Spleen (tissue), 11 donors: ENCODE measurements around the gene RNF166. TPM values are rescaled to one million over a fixed set of nuclear protein-coding genes. Genes with fewer than 3 reads are reported as not detected.

Experiments used
- DNase-seq: peaks from one replicate; pipeline ENCODE4 v3.0.0-alpha.2; 2020
- H3K27ac ChIP-seq, 8 donors: fragments of 200-600 bp; sonication (generic) in 7 of 8; 1 replicate in 4 of 8; 2 replicates in 4 of 8; pipeline versions ENCODE4 v1.5.0 to v1.8.0; 2016 to 2021; ENCODE audit warnings: inconsistent platforms in 4 of 8, mild to moderate bottlenecking in 4 of 8, moderate library complexity in 1 of 8
- H3K27me3 ChIP-seq, 7 donors: fragments of 200-600 bp; sonication (generic) in 6 of 7; replicated peaks in 1 of 7; 1 replicate in 4 of 7; 2 replicates in 3 of 7; pipeline versions ENCODE4 v1.5.0 to v1.8.0; 2016 to 2021; ENCODE audit warnings: inconsistent platforms in 3 of 7, mild to moderate bottlenecking in 1 of 7
- H3K36me3 ChIP-seq, 6 donors: fragments of 200-600 bp; sonication (generic) in 5 of 6; 1 replicate in 4 of 6; 2 replicates in 2 of 6; pipeline versions ENCODE4 v1.5.0 to v1.8.0; 2016 to 2021; ENCODE audit warnings: inconsistent platforms in 2 of 6
- H3K4me1 ChIP-seq, 6 donors: fragments of 200-600 bp; sonication (generic) in 5 of 6; 1 replicate in 3 of 6; 2 replicates in 3 of 6; pipeline versions ENCODE4 v1.5.0 to v1.8.0; 2016 to 2021; ENCODE audit warnings: inconsistent platforms in 3 of 6
- H3K4me3 ChIP-seq, 8 donors: fragments of 200-600 bp; sonication (generic) in 7 of 8; 1 replicate in 4 of 8; 2 replicates in 4 of 8; pipeline versions ENCODE4 v1.5.0 to v1.8.0; 2016 to 2021; ENCODE audit warnings: inconsistent platforms in 4 of 8, mild to moderate bottlenecking in 4 of 8, moderate library complexity in 2 of 8
- H3K9me3 ChIP-seq, 8 donors: fragments of 200-600 bp; sonication (generic) in 7 of 8; 1 replicate in 4 of 8; 2 replicates in 4 of 8; pipeline versions ENCODE4 v1.5.0 to v1.8.0; 2016 to 2021; ENCODE audit warnings: inconsistent platforms in 4 of 8
- CTCF ChIP-seq, 11 experiments: fragments of 200-600 bp in 7 of 11; fragments of 450-650 bp in 4 of 11; sonication (generic) in 4 of 11; IDR thresholded peaks in 8 of 11; conservative IDR thresholded peaks in 3 of 11; 1 replicate in 7 of 11; 2 replicates in 4 of 11; pipeline versions ENCODE4 v1.4.0 to v1.8.0; 2016 to 2021; ENCODE audit warnings: antibody characterized with exemption in 11 of 11, inconsistent platforms in 4 of 11, mild to moderate bottlenecking in 1 of 11
- POLR2A ChIP-seq, 3 donors: fragments of 450-650 bp; IDR thresholded peaks; one replicate each; pipeline ENCODE4 v1.5.1; 2017; ENCODE audit warnings: antibody characterized with exemption in 3 of 3, mild to moderate bottlenecking in 1 of 3
- POLR2AphosphoS5 ChIP-seq, 3 donors: sonication (generic); formaldehyde crosslinking; IDR thresholded peaks; one replicate each; pipeline ENCODE4 v1.5.1; 2017; ENCODE audit warnings: antibody characterized with exemption in 3 of 3
- WGBS, 5 donors: extraction: QIAGEN DNeasy Blood & Tissue Kit in 3 of 5; methylation state at CpG; one replicate each; pipeline versions ENCODE4 v1.1.5 to v1.1.7; 2013 to 2018; 5-methylcytosine and 5-hydroxymethylcytosine counted together
- intact Hi-C: fragments of 100-400 bp; cut with DNase I; formaldehyde crosslinking; loops from one replicate; pipeline ENCODE4 v1.15.0; 2023; ENCODE audit warnings: low total_unique reads
- polyA plus RNA-seq, 3 donors: library from polyadenylated mRNA; stranded (reverse); fragments of 200-250 nt; gene quantifications; one replicate each; pipeline ENCODE4 v1.2.1, GENCODE V29; 2013
- total RNA-seq, 7 donors: library from RNA; depleted of rRNA in 3 of 7; stranded (reverse); fragments of >200 nt in 3 of 7; fragmentation: NEBNext Ultra II Directional in 4 of 7; extraction: Animal tissue kit (Norgen Biotek cat#: 25700) in 4 of 7; gene quantifications; one replicate each; pipeline versions ENCODE4 v1.1.0 to v1.2.1, GENCODE V29; 2016 to 2021
- donor health status: healthy with polysubstance abuse.
- donor health status: DM: no; HTN: no; CAD: no; lungs with moderate emphysema.
- donor health status: DM: no; HTN: no; CAD: no.
- donor health status: Bipolar disorder and iron deficiency.
- donor health status: healthy.
- donor health status: DM: no; HTN: no; CAD: no.
- donor health status: DM: yes; HTN: yes; CAD: no.

The RNF166 gene
- total and polyA plus RNA-seq, 10 donors: 55.7 to 135 (median 98.8) TPM

- intact Hi-C loops: no loop called here
- H3K36me3 ChIP-seq: peaks cover 3 to 86% (median 79%) of the 10 kb centered on the region in 6 donors
- H3K27ac ChIP-seq: no peak overlapping the region
- no peak overlapping the region for H3K4me3 ChIP-seq
- peaks cover 0 to under 1% (median 0%) of the 10 kb centered on the region in 6 donors for H3K4me1 ChIP-seq
- 88 to 95% (median 94%) methylated on average over 3 to 15 of the region's 15 CpGs for WGBS, 5 donors
- H3K27me3 ChIP-seq: no peaks in the 10 kb centered on the region
- DNase-seq: no peak
- no peaks in the 10 kb centered on the region for H3K9me3 ChIP-seq
- TF ChIP-seq POLR2AphosphoS5 (IDR thresholded peaks at IDR 0.05) (no peak), POLR2A (IDR thresholded peaks at IDR 0.05) (no peak), CTCF (IDR thresholded peaks at IDR 0.05 in 8 of 11, conservative IDR thresholded peaks at IDR 0.05 in 3 of 11) (no peak)
Observed at GRCh38 chr16:88716201-88716600, 10.0 kb upstream of the RNF166 start.

- intact Hi-C loops: no loop called here
- no peak for DNase-seq
- H3K27ac ChIP-seq: no peak overlapping the region
- H3K4me3 ChIP-seq: no peak overlapping the region
- H3K27me3 ChIP-seq: no peaks in the 10 kb centered on the region
- TF ChIP-seq POLR2AphosphoS5 (IDR thresholded peaks at IDR 0.05) (no peak), CTCF (IDR thresholded peaks at IDR 0.05 in 8 of 11, conservative IDR thresholded peaks at IDR 0.05 in 3 of 11) (no peak), POLR2A (IDR thresholded peaks at IDR 0.05) (no peak)
- WGBS, 5 donors: 88 to 91% (median 90%) methylated on average over 44 to 57 of the region's 57 CpGs
- H3K9me3 ChIP-seq: no peaks in the 10 kb centered on the region
- peaks cover under 1 to 79% (median 72%) of the 10 kb centered on the region in 6 donors for H3K36me3 ChIP-seq
- peaks cover 0 to 5% (median 0%) of the 10 kb centered on the region in 6 donors for H3K4me1 ChIP-seq
Observed at GRCh38 chr16:88715312-88716190, 9.3 kb upstream of the RNF166 start.

DNA sequence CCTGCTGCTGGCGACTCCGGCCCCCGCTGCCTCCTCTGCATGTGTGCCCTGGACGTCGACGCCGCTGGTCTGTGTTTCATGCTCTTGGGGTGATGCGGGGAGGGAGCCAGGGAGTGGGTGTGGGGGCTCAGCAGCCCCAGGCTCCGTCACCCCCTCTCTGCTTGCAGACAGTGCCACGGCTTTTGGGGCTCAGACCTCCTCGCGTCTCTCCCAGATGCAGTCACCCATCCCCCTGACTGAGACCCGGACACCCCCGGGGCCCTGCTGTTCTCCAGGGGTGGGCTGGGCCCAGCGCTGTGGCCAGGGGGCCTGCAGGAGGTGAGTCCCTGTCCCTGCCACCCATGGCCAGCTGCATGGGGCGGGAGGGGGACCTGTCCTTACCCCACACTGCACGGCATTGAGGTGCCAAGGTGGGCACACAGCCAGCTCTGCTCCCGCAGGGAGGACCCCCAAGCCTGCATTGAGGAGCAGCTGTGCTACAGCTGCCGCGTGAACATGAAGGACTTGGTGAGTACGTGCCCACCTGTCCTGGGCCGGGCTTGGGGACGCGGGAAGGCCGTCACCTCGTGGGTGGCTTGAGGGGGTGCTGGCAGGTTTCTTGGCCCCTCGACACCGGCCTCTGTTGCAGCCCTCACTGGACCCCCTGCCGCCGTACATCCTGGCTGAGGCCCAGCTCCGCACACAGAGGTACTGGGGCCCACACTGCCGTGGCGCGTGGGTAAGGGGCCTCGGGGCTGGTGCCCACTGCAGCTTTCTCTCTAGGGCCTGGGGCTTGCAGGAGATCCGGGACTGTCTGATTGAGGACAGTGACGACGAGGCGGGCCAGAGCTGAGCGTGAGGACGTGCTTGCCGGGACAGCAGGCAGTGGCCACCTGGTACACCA is 8.5 kb upstream of the RNF166 start:
- Histone ChIP-seq H3K9me3 (no peaks in the 10 kb centered on the region), H3K36me3 (peaks cover 0 to 77% (median 63%) of the 10 kb centered on the region in 6 donors), H3K4me3 (no peak overlapping the region), H3K27ac (no peak overlapping the region), H3K4me1 (peaks cover 0 to 5% (median 0%) of the 10 kb centered on the region in 6 donors), H3K27me3 (no peaks in the 10 kb centered on the region)
- DNase-seq: no peak
- TF ChIP-seq POLR2AphosphoS5 (IDR thresholded peaks at IDR 0.05) (peak in 1 of 3 donors; percentile 59), CTCF (IDR thresholded peaks at IDR 0.05 in 8 of 11, conservative IDR thresholded peaks at IDR 0.05 in 3 of 11) (no peak), POLR2A (IDR thresholded peaks at IDR 0.05) (no peak)
- 90 to 94% (median 92%) methylated on average over 24 to 42 of the region's 42 CpGs for WGBS, 5 donors
- intact Hi-C loops: no loop called here
